HUES48 (cell line): ENCODE measurements around the gene SLCO4A1.
"Not testable (repeated sequence)": the region's sequence is repeated elsewhere in the genome, so short reads cannot be mapped to it uniquely, and the experiment has no call there.

Experiments used
- H3K27ac ChIP-seq: one replicate; pipeline ENCODE4 v1.7.0; 2013; ENCODE audit warnings: low read depth, low read length, inconsistent platforms
- H3K27me3 ChIP-seq: 2 replicates; pipeline ENCODE4 v1.6.1; 2013; ENCODE audit warnings: mild to moderate bottlenecking, low read length; ENCODE audit not compliant: control insufficient read depth, insufficient read depth
- H3K36me3 ChIP-seq: 2 replicates; pipeline ENCODE4 v1.6.1; 2013; ENCODE audit warnings: low read length; ENCODE audit not compliant: control insufficient read depth, insufficient read depth
- H3K4me1 ChIP-seq: 2 replicates; pipeline ENCODE4 v1.6.1; 2013; ENCODE audit warnings: mild to moderate bottlenecking, low read length; ENCODE audit not compliant: control insufficient read depth, insufficient read depth
- H3K4me3 ChIP-seq: 2 replicates; pipeline ENCODE4 v1.5.1; 2013; ENCODE audit warnings: mild to moderate bottlenecking, low read depth, low read length
- H3K9ac ChIP-seq: 2 replicates; pipeline ENCODE4 v1.6.1; 2013; ENCODE audit warnings: mild to moderate bottlenecking, low read depth, low read length, moderate library complexity
- H3K9me3 ChIP-seq: 2 replicates; pipeline ENCODE4 v1.6.1; 2013; ENCODE audit warnings: low read length; ENCODE audit not compliant: control insufficient read depth, insufficient read depth

Gene SLCO4A1

DNA sequence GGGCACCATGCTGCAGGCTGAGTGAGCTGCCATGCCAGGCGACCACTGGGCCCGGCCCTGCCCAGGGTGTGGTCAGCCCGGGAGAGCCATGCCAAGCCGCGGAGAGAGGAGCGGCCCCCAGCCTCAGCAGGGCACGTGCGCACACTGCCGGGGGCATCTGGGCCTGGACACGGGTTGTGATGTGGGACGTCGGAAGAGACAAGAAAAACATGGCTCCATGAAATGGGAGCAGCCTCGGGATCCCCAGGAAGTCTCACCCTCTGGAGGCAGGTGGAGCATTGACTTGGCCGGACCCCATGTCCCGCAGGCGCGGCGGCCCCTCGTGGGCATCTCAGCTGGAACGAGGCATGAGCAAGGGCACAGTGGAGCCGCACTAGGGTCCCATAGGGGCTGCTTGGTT, 16.8 kb upstream of the SLCO4A1 start:
- no peak overlapping the region for H3K27ac ChIP-seq
- H3K9ac ChIP-seq: no peak overlapping the region
- H3K27me3 ChIP-seq: no peaks in the 10 kb centered on the region
- H3K4me3 ChIP-seq: no peak overlapping the region
- no peaks in the 10 kb centered on the region for H3K36me3 ChIP-seq
- no peaks in the 10 kb centered on the region for H3K9me3 ChIP-seq
- H3K4me1 ChIP-seq: peaks cover 15% of the 10 kb centered on the region

- no peak overlapping the region for H3K9ac ChIP-seq
- H3K4me1 ChIP-seq: peaks cover 15% of the 10 kb centered on the region
These were observed 16.3 kb upstream of the SLCO4A1 start for GRCh38 chr20:62625921-62626547.

GRCh38 chr20:62627425-62627824, 14.9 kb upstream of the SLCO4A1 start:
- not testable (repeated sequence) for H3K9ac ChIP-seq, H3K4me3 ChIP-seq, H3K36me3 ChIP-seq, H3K9me3 ChIP-seq, H3K27me3 ChIP-seq, H3K27ac ChIP-seq
- H3K4me1 ChIP-seq: peaks cover 15% of the 10 kb centered on the region

More at GRCh38 chr20:62625921-62626547, 16.3 kb upstream of the SLCO4A1 start:
- Histone ChIP-seq H3K36me3 (no peaks in the 10 kb centered on the region), H3K27ac (no peak overlapping the region), H3K9me3 (no peaks in the 10 kb centered on the region), H3K4me3 (no peak overlapping the region), H3K27me3 (no peaks in the 10 kb centered on the region)

- Histone ChIP-seq H3K9ac (no peak overlapping the region), H3K27ac (no peak overlapping the region), H3K4me3 (no peak overlapping the region)
These were observed 14.2 kb upstream of the SLCO4A1 start for GRCh38 chr20:62627901-62628612.

DNA sequence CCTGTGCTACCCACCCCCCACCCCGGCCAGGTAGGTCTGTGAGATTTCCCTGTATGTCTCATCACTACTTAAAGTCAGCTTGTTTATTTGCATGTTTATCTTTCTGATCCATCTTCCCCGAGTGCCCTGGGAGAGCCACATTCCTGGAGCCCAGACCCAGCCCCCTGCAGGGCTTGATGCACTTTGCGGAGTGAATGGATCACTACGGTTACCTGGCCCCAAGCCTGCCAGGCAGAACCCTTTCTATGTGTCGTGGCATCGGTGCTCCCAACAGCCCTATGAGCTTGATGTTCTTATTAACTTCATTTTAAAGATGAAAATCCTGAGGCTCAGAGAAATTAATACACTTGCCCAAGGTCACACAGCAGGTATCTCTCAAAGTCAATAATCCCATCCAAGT, 13.6 kb upstream of the SLCO4A1 start:
- H3K27me3 ChIP-seq: no peaks in the 10 kb centered on the region
- H3K9ac ChIP-seq: no peak overlapping the region
- peaks cover 7% of the 10 kb centered on the region for H3K4me1 ChIP-seq
- no peak overlapping the region for H3K4me3 ChIP-seq
- H3K36me3 ChIP-seq: no peaks in the 10 kb centered on the region
- H3K9me3 ChIP-seq: no peaks in the 10 kb centered on the region
- H3K27ac ChIP-seq: no peak overlapping the region

More at GRCh38 chr20:62627901-62628612, 14.2 kb upstream of the SLCO4A1 start:
- no peaks in the 10 kb centered on the region for H3K36me3 ChIP-seq
- no peaks in the 10 kb centered on the region for H3K27me3 ChIP-seq
- H3K4me1 ChIP-seq: peaks cover 13% of the 10 kb centered on the region
- H3K9me3 ChIP-seq: no peaks in the 10 kb centered on the region

DNA sequence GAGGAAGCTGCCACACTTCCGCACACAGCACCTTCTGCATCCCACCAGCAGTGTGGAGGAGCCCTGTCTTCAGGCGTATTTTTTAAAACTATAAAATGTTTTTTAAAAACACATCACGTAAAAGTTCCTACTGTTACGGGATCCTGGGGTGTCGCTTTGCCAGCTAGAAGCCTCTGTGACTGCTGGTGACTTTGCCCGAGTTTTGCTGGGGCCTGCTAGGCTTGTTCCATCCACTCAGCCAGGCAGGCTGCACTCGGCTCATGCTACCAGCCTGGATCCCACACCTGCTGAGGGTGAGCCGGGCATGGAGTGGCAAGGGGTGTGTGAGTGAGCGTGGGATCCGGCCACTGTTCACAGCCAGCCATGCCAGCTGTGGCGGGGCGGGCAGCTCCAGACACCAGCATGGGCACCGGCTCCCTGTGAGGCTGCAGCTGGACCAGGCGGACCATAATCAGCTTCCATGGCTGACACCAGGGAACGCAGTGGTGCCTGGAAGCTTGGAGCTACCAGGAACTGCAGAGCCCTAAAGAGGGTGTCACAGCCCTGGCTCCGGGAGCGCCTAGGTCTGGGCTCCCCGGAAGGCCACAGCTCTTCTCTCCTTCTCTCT, 12.3 kb upstream of the SLCO4A1 start:
- no peaks in the 10 kb centered on the region for H3K27me3 ChIP-seq
- no peak overlapping the region for H3K9ac ChIP-seq
- no peak overlapping the region for H3K4me3 ChIP-seq
- H3K27ac ChIP-seq: no peak overlapping the region
- H3K9me3 ChIP-seq: no peaks in the 10 kb centered on the region
- no peaks in the 10 kb centered on the region for H3K36me3 ChIP-seq
- H3K4me1 ChIP-seq: no peaks in the 10 kb centered on the region

GRCh38 chr20:62631336-62632308, 10.7 kb upstream of the SLCO4A1 start:
- Histone ChIP-seq H3K27me3 (no peaks in the 10 kb centered on the region), H3K4me1 (no peaks in the 10 kb centered on the region), H3K4me3 (no peak overlapping the region), H3K9me3 (no peaks in the 10 kb centered on the region), H3K36me3 (no peaks in the 10 kb centered on the region), H3K9ac (no peak overlapping the region), H3K27ac (no peak overlapping the region)

- 0 out of 2 replicates have a peak, but pooled peaks cover 5% of the 10 kb centered on the region for H3K27me3 ChIP-seq
- H3K4me3 ChIP-seq: no peak overlapping the region
- no peaks in the 10 kb centered on the region for H3K9me3 ChIP-seq
- H3K27ac ChIP-seq: no peak overlapping the region
- H3K36me3 ChIP-seq: no peaks in the 10 kb centered on the region
- no peak overlapping the region for H3K9ac ChIP-seq
- no peaks in the 10 kb centered on the region for H3K4me1 ChIP-seq
These were observed 9.7 kb upstream of the SLCO4A1 start for GRCh38 chr20:62632575-62633090.

DNA sequence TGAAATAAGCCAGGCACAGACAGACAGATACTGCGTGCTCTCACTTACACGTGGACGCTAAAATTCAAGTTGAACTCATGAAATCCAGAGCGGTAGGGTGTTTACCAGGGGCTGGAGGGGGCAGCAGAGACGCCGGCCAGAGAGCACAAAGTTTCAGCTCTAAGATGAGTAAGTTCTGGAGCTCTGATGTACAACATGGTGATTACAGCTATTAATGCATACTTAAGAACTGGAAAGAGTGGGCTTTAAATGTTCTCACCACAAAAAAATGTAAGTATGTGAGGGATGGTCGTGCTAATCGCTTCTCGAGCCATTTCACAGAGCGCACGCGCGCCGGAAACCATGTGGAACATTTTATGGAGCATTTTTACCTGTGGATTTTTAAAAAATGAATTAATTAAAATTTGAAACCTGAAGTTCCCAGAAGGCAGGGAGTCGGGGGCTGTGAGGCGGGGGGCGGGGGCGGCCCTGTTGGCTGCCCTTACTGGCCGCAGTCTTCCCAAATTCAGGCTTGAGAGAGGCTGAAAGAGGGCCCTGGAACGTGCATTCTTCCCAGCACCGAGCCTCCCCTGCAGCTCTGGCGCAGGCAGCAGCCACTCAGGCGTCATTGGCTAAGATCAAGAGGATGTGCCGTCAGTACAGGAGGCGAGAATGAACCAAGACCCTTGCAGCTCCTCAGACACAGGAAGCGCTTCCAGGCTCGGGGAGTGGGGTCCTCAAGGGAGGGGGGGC, 8.5 kb upstream of the SLCO4A1 start:
- Histone ChIP-seq H3K27ac (no peak overlapping the region), H3K36me3 (no peaks in the 10 kb centered on the region), H3K9me3 (no peaks in the 10 kb centered on the region), H3K27me3 (0 out of 2 replicates have a peak, but pooled peaks cover 7% of the 10 kb centered on the region), H3K4me1 (no peaks in the 10 kb centered on the region), H3K9ac (no peak overlapping the region), H3K4me3 (no peak overlapping the region)
